DND-41 (cell line): ENCODE data around the gene SLC13A2.
"Not testable (repeated sequence)": the region's sequence is repeated elsewhere in the genome, so short reads cannot be mapped to it uniquely, and the experiment has no call there.

Source experiments
- EZH2 ChIP-seq: IDR thresholded peaks from 3 replicates; pipeline ENCODE4 v1.6.1; 2012; ENCODE audit warnings: borderline replicate concordance, low read depth, mild to moderate bottlenecking, moderate library complexity, low read length, inconsistent platforms; ENCODE audit not compliant: severe bottlenecking
- TF ChIP-seq, protein P1 (sequence below): IDR thresholded peaks from 2 replicates; pipeline ENCODE4 v1.5.1; 2012; ENCODE audit warnings: borderline replicate concordance, low read length, moderate library complexity, mild to moderate bottlenecking; ENCODE audit not compliant: poor library complexity, severe bottlenecking; ENCODE audit errors: extremely low read depth

DNA sequence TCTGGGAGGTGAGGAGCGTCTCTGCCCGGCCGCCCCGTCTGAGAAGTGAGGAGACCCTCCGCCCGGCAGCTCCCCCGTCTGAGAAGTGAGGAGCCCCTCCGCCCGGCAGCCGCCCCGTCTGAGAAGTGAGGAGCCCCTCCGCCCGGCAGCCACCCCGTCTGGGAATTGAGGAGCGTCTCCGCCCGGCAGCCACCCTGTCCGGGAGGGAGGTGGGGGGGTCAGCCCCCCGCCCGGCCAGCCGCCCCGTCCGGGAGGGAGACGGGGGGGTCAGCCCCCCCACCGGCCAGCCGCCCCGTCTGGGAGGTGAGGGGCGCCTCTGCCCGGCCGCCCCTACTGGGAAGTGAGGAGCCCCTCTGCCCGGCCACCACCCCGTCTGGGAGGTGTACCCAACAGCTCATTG lies 14.6 kb upstream of the SLC13A2 start:
- TF ChIP-seq, protein P1, sequence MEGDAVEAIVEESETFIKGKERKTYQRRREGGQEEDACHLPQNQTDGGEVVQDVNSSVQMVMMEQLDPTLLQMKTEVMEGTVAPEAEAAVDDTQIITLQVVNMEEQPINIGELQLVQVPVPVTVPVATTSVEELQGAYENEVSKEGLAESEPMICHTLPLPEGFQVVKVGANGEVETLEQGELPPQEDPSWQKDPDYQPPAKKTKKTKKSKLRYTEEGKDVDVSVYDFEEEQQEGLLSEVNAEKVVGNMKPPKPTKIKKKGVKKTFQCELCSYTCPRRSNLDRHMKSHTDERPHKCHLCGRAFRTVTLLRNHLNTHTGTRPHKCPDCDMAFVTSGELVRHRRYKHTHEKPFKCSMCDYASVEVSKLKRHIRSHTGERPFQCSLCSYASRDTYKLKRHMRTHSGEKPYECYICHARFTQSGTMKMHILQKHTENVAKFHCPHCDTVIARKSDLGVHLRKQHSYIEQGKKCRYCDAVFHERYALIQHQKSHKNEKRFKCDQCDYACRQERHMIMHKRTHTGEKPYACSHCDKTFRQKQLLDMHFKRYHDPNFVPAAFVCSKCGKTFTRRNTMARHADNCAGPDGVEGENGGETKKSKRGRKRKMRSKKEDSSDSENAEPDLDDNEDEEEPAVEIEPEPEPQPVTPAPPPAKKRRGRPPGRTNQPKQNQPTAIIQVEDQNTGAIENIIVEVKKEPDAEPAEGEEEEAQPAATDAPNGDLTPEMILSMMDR: not testable (repeated sequence)
- not testable (repeated sequence) for TF ChIP-seq EZH2
